GM04504 (cell line): Measurements from ENCODE around the gene FOXQ1.
"Not testable (repeated sequence)": the region's sequence is repeated elsewhere in the genome, so short reads cannot be mapped to it uniquely, and the experiment has no call there.

Experiments used
- DNase-seq: peaks from one replicate; pipeline ENCODE4 v3.0.0-alpha.2; 2012; ENCODE audit warnings: low read depth

FOXQ1 gene

DNA sequence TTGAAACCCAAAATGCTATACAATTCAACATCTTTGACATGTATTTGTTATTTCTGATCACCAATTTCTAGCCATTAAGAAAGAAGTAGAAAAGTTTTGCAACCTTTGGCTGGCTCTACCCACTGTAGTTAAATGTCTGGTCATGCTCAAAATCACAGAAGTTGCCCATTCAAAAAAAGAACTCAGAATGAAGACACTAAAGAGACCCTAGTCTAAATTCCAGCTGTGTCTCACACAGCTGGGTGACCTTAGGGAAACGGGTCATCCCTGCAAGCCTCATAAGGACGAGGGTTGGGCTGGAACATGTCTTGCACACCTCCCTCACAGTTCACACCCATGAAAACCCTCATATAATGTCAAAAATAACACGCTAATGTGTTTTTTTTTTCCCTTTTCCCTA, 10.3 kb downstream of the FOXQ1 start:
- no peak for DNase-seq

DNA sequence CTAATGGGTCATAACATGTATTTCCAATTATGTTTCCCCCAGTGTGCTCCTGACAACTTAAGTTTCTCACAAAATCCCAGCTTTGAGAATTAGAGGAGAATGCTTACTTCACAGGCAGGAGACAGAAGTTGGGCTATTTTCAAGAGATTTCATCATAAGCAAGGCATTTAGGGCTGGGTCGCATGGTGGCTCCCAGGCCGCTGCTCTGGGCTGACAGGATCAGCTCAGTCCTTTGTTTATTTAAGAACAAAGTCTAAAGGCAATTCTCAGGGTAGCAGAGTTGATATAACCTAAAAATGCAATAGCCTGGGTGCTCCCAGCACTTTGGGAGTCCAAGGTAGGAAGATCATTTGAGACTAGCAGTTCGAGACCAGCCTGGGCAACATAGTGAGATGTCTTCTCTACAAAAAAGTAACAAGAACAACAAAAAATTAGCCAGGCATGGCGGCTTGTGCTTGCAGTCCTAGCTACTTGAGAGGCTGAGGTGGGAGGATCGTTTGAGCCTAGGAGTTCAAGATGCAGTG, 10.9 kb downstream of the FOXQ1 start:
- DNase-seq: no peak

DNA sequence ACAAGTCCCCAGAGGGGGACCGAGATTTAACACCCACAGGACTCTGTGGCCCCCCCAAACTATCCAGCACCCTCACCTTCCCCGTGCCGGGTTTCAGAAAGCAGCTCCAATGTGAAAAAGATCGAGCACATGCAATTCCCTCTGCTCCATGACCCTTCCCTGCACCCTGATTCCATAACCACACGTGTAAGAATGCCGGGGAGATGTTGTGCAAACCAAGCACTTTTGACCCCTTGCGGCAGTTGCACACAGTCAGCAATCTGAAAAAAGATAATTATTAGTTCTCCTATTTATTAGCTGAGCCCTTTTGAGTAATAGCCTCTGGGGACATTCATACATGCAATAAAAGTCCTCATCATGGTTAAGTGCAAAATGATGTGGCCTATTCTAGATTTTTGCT, 13.0 kb downstream of the FOXQ1 start:
- no peak for DNase-seq

DNA sequence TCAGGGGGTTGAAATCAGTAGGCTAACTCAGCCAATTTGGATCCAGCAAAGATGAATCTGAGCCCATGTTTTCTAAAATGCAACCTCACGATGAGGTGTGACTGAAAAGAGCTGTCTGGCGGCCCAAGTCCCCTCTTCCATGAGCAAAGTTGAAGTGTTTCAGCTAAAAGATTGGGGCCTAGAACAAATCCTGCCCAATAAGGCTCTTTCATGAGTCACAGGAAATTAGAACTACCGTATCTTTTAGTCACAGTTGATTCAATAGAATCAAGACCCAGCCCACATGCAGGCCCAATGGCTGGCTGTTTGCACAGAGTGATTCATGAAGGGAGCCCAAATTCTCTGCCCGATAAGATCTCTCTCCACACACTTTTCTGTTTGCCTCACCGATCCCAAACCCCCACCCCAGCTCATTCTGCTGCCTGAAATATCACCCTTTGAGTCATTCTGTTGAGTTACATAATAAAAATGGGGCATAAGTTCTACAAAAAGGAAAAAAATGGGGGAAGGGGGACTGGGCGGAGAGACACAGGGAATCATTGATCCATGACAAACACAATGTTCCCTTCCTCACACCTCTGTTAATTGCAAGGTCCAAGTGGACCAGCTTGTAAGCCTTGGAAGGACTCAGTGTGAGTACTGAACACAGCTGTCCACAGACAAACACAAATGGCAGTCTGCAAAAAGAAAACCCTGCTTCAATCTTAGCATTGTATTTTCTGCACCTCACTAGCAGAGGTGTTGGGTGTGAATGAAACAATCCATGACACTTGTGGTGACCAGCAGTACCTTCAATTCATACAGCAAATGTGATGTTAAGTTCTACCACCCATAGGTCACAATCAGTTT, 13.8 kb downstream of the FOXQ1 start:
- DNase-seq: peak; percentile 71

DNA sequence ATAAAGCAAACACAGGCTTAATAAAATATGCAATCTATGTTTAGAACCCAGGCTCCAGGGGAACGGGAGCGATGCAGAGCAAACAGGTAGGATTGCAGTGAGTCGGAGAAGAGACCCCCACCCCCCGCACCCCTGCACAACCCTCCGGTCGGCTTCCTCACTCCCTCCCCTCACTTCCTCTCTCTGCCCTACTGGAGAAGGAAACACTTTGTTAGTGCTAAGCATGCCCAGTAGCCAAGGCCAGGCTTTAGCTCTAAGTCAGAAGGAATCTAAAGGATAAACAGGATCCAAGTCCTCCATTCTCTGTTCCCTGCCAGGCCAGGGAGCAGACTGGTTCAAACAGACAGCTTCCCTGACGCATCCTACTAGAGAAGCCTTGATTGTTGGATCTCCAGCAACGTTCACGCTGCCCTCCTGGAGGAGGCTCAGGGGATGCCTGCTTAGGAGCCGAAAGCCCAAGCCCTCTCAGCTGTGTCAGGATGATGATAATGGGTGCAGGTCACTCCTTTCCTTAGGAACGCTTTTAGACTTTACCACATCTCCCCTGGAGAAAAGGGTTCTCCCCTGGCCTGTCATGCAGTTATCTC, 14.7 kb downstream of the FOXQ1 start:
- DNase-seq: no peak

DNA sequence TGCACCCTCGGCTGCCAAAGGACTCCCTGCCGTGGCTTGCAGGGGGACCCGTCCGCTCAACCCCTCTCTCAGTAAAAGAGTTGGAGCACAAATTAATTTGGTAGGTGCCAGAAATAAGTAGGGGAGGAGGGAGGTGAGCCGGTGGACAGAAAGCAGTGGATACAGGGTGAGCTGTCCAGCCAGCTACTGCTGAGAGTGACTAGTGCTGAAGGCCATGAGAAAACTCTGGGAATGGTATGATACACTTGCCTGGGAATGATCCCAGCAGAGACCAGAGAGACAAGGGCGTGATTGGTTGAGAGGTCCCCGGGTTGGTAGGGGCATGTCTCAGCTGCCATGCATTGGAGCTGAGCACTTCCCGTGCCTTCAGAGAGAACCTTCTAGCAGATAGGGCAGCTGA, 15.7 kb downstream of the FOXQ1 start:
- no peak for DNase-seq

DNA sequence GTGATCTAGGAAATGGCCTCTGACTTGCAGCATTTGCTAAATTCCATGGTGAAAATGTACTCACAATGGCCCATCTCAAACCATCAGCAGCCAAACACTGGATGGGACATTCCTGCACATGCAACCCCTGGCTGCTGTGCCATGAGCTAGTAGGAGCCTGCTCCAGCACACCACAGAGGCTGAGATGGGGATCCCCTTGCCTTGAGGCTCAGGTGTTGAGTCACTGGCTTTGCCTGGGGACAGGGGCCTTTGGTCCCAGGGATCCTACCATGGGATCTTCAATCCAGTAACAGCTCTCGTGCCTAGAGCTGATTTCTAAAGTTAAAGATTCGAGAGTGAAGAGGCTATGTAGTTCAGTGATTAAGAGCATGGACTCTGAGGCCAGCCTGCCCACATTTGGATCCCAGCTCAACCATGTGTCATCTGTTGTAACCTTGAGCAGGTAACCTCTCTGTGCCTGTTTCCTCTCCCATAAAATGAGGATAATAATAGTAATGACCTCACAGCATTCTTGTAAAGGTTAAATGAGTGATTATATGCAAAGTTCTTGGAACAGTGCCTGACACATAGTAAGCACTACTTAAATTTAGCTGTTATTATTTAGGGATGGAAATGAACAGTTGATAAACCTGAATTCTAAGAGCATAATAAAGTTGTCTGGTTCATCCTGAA, 16.4 kb downstream of the FOXQ1 start:
- no peak for DNase-seq

DNA sequence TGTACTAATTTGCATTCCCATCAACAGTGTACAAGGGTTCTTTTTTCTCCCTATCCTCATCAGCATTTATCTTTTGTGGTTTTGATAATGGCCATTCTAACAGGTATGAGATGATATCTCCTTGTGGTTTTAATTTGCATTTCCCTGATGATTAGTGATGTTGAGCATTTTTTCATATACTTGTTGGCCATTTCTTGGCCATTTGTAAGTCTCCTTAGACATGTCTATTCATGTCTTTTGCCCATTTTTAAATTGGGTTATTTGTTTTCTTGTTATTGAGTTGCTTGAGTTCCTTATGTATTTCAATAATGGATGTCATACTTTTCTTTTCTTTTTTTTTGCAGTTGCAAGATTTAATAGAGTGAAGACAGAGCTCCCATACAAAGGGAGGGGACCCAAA, 17.8 kb downstream of the FOXQ1 start:
- no peak for DNase-seq

DNA sequence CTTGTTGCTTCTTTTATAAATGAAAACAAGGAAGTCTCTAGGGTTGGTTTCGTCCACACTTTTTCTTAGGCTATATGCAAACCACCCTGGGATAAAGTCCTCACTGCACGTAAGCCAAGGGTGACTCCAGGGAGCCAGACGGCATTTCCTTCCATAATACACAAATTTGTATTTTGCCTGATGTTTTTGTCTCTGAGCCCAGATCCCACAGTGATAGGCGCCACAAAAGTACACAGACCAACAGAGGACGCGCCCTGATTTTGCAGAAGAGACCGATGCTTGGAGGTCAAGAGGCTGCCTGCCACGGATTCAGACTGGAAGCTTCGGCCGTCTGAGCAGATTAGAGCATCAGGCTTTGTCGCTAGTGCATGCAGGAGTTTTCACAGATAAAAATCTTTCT, 22.8 kb downstream of the FOXQ1 start:
- DNase-seq: no peak

DNA sequence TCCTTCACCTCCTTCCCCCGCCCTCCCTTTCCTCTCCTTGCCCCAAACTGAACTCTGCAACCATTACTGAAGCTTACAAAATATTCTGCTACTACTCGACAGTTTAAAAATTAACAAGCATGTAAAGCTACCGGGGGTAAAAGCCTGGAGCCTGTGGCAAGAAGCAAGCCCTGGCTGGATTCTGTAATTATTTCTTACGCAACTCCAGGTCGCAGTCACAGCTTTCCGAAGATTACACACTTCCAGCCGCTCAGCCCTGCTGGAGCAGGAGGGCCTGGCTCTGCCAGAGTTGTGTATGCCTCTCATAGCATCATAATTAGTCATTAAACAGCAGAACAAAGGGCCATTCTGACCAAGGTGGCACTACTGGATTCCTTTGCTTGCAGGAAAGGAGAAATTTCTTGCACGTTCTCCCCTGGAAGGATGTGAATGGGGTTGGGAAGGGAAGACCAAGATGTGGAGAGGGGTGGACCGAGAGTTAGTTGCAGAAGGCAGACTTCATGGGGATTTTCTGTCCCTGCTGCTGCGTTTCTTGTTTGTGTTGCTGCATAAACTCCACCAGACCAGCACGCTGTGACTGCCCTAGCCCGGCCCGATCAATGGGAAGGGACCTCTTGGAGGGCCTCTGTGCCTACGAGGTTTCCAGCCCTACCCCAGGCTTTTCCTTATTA, 23.6 kb downstream of the FOXQ1 start:
- DNase-seq: peak; percentile 67

DNA sequence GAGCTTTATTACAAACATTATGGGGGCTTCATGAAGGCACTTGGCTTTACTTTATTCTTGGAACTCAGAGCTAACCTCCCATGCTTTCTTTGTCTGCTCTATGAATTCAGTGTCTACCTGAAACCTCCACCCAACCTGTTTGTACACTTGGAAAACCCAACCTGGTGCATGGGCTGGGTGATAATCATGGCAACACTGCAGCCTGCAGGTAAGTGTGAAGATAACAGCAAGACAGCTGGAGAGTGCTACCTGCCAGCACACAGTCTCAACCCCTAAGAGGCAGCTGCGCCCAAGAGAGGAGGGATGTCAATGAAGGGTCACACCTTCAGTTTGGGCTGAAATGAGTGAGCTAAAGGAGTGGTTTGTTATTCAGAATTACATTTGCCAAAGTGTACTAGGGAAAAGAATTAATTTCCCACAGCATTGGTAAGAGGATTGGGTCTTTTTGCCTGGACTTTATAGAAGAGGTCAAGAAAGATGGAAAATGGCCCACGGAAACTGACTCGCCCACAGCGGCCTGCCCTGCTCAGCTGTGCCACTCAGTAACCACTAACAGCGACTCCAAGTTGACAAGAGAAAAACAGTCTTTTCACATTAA, 24.4 kb downstream of the FOXQ1 start:
- no peak for DNase-seq

DNA sequence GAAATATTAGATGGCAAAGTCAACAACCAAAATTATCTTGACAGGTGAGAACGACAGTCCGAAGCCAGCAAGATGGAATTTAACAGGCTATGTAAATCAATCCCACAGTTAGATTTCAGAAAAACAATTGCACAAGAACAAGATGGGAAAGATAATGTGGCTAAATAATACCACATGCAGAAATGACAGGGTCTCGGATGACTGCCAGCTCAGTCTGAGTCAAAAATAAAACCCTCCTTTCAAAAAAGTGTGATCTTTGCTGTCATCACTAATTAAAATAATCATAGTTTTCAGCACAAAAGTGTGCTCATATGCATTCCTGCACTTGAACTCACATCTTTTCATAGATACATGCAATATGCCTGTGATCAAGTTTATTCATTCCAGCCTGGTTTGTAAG, 25.9 kb downstream of the FOXQ1 start:
- no peak for DNase-seq

DNA sequence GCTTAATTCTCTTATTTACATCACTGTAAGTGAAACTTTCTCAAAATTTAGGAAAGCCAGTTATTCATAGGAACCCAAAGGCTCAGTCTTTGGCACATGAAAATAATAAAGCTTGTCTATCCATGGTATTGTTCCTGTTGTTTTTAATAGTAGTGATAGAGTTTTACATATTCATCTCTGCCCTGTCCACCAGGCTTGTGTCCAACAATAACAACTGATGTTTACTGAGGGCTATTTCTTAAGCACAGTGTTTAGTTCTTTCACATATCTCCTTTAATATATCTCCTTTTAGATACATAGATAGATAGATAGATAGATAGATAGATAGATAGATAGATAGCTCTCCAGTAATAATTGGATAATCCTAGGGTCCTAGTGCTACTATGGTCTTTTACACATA, 34.2 kb downstream of the FOXQ1 start:
- no peak for DNase-seq

DNA sequence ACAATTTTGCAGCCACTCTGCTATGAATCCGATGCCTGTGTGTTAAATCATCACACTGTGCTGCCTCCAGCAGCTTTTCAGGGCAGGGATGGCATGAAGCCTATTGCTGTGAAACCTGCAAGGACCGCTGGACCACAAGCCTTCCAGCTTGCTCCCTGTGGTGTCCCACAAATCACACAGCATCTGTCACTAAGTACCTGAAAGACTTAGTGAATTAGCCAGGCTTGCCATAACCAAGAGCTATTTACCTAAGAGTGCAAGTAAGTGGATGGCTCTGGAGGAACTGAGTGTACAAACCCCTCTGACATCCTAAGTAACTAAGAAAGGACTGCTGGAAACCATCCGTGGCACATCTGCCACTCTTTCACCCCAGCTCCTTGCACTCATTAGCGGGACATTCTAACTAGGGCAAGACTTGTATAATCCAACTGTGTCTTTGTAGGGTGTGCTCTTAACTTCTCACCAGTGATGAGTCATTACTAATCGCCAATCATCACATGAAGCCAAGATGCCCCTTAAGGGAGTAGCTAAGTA, 34.7 kb downstream of the FOXQ1 start:
- no peak for DNase-seq

DNA sequence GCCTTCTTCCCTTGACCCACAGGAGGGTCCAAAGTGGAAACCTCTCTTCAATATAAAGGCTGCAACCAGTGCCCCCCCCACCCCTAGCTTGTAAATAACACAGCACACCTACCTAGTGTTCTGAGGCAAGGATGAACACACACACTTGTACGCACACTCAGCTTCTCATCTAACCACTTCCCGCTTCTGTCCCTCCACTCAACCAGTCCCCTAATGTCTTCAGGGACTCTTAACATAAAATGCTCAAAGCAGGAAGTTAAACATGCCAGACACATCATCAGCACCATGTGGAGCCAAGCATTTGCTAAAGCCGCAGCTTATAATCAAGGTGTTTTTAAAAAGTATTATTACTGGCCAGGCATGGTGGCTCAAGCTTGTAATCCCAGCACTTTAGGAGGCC, 35.3 kb downstream of the FOXQ1 start:
- DNase-seq: no peak

DNA sequence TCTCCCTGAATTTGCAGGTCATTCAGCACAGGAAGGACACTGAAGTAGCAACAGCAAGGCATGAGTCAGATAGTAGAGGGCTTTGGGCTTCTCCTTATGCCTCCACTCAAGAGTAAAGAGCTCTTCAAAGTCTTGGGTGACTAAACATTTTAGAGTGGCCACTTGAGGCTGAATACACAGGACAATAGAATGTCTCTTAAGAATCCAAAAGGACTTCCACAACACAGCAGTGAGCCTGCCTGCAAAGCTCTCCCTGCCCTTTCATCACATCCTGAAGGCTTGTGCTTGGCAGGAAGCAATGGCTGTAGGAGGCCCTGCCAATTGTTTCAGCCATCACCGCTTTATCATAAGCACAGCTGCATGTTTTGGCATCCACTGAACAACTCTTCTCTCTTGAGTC, 36.8 kb downstream of the FOXQ1 start:
- DNase-seq: no peak

DNA sequence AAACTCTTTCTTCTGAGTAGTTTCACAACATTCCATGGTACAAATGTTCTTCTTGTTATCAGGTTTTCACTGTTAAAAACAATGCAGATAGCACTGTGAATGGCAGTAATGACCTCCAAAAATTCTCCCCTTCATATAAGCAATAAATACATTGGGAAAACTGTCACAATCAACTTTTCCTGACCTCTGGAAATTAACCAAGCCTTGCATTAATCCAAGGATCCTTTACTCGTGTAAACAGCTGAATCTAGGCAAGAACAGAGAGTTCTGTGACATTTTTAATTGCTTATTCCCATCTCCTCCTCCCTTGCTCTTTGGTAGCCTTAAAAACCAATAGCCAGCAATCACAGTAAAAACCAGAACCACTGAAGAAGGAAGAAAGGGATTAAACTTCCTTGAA, 37.8 kb downstream of the FOXQ1 start:
- DNase-seq: no peak

DNA sequence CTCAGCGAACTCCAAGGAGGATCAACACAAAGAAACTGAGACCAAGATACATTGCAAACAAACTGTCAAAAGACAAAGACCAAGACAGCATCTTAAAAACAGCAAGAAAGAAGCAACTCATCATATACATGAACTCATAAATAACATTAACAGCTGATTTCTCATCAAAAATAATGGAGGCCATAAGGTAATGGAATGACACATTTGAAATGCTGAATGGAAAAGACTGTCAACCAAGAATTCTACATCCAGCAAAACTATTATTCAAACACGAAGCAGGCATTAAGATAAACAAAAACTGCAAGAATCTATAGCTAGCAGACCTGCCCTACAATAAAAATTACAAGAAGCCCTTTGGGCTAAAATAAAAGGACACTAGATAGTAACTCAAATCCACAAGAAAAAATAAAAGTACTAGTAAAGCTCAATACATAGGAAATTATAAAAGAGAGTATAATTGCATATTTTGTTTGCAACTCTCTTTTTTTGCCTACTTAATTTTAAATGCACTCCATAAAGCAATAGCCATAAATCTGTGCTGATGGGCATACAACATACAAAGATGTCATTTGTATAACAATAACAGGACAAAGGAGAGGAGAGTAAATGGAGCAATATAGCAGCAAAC, 39.6 kb downstream of the FOXQ1 start:
- DNase-seq: no peak

DNA sequence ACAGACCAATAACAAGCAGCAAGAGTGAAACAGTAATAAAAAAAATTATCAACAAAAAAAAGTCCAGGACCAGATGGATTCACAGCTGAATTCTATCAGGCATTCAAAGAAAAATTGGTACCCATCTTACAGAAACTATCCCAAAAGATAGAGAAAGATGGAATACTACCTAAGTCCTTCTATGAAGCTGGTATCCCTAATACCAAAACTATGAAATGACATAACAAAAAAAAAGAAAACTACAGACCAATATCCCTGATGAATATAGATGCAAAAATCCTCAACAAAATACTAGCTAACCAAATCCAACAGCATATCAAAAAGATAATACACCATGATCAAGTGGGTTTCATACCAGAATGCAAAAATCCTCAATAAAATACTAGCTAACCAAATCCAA, 43.2 kb downstream of the FOXQ1 start:
- DNase-seq: not testable (repeated sequence)

DNA sequence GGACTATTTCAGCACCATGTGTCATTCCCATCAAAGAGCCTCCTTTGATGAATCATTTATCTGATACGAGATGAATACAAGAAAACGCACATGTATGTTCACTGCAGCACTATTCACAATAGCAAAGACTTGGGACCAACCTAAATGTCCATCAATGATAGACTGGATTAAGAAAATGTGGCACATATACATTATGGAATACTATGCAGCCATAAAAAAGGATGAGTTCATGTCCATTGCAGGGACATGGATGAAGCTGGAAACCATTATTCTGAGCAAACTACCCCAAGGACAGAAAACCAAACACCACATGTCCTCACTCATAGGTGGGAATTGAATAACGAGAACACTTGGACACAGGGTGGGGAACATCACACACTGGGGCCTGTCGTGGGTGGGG, 49.8 kb downstream of the FOXQ1 start:
- not testable (repeated sequence) for DNase-seq

DNA sequence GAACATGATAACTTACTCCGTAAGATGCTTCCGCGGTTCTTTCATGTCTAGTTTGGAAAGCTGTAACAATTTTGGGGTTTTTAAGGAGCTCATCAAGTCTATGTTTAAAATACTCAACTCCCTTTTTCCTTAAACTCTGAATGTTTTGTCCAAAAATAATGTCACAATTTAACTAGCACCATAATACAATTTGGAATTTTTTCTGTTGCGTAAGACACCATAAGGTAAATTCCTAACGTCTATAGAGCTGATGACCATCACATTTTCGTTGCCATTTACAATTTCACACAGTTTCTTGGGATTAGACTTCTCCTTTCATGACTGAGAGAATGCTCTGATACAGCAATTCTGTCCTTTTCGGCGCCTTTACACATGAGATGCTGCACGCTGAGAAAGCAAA, 50.7 kb downstream of the FOXQ1 start:
- DNase-seq: no peak
